ENCODE results near the gene MAST4.

The MAST4 gene

DNA sequence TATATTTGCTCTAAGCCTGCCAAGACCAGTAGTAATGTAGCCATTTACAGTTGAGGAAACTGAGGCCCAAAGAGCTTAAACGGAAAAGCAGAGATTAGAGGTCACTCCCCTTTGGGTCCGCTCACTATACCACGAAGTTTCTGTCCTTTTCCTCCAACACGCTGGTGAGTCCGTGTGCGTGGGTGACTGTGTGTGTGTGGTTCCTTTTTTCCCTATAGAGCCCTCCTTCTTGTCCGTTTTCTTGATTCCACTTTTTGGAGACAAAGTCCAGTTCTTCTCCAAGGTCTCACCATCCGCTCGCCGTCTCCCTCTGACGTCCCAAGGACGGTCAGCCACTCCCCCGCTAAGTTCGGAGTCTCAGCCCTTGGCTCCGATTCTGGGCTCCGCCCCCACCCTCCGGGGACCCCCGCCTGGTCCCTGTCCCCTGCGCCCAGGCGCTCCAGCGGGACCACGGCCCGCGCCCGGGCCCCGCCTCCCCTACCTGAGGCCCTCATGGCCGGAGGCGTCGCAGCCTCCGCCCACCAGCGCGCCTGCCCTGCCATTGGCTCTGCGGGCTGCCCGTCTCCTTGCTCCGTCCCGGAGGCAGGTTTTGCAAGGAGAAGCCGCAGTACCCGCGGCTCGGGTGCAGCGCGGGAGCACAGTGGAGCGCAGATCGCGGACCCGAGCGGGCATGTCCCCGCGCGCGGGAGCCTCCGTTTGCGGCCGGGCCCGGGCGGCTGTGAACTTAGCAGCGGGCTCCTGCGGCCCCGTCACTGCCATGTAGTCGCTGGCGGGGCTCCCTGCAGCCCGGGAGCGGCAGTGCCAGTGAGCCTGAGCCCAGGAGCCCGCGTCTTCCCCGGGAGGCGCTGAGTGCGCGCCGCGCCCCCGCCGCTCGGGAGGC, at the start of gene MAST4:
Gene MAST4, plus strand, starts transcription at position 638 of the 880 bp plus-strand sequence. CDS start 263 bp downstream, outside the sequence.
- DNase-seq (ENCODE audit: low spot score), result peak; percentile 96

DNA sequence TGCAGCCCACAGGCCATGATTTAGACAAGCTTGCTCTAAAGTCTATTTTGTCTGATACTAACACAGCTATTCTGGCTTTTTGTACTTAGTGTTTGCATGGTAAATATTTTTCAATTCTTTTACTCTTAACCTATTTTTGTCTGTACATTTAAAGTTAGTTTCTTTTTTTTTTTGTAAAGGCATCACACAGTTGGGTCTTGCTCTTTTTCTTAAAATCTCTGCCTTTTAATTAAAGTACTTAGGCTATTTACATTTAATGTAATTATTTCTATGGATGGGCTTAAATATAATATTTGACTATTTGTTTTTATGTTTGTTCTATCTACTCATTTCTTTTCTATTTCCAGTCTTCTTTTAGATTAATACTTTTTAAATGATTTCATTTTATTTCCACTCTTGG, 49.7 kb upstream of the MAST4 start:
- no peak for DNase-seq (ENCODE audit: low spot score)

DNA sequence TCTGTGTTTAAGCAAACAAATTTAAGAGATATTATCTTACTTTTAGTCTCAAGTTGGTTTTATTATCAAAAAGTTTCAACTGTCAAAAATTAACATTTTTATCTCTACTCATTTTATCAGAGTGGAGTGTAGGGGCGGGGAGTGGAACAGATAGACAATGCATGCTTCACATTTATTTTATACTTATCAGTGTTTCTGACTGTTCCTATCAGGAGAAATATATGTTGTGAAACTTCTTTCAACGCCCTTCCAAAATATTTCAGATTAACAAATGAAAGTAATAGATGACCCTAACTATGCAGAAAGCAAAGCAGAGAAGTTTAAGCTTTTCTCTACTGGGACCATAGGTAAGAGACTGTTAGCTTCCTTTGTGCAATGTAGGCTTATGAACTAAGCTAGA, 44.9 kb upstream of the MAST4 start:
- DNase-seq (ENCODE audit: low spot score), result no peak

- DNase-seq (ENCODE audit: low spot score), result no peak
Observed at GRCh38 chr5:66551945-66552344, 44.2 kb upstream of the MAST4 start.

DNA sequence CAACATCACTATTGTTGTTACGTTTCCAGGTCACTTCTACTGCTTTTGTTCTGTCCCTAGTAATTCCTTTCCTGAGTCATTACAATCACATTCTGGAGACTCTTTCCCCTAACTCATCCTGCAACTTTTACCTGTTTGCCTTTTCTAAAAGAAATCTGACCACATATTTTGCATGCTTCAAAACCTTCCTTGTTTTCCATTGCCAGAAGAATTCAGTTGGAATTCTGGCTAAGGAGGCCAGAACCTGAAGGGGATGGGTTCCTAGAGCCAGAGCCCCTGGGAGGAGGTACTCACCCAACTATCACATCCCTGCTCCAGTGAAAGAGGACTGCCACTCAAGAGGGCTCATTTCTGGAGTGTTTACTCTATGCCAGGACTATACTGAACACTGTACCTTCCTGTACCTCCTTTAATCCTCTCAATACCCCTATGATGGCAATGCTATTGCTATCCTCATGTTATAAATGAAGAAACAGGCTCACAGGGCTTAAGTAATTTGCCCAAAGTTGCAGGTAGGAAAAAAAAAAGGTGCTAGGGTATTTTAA, 42.8 kb upstream of the MAST4 start:
- DNase-seq (ENCODE audit: low spot score), result no peak

GRCh38 chr5:66553916-66554575, 42.1 kb upstream of the MAST4 start:
- DNase-seq (ENCODE audit: low spot score), result no peak

DNA sequence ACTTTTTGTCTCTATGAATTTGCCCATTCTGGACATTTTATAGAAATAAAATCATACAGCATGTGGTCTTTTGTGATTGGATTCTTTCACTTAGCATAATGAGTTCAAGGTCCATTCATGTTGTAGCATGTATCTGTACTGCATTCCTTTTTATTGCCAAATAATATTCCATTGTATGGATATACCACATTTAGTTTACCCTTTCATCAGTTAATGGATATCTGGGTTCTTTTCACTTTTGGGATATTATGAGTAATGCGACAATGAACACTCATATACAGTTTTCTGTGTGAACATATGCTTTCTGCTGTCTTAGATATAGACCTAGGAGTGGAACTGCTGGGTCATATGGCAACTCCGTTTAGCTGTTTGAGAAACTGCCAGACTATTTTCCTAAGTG, 41.3 kb upstream of the MAST4 start:
- no peak for DNase-seq (ENCODE audit: low spot score)

GRCh38 chr5:66558560-66558959, 37.6 kb upstream of the MAST4 start:
- DNase-seq (ENCODE audit: low spot score), result no peak

DNA sequence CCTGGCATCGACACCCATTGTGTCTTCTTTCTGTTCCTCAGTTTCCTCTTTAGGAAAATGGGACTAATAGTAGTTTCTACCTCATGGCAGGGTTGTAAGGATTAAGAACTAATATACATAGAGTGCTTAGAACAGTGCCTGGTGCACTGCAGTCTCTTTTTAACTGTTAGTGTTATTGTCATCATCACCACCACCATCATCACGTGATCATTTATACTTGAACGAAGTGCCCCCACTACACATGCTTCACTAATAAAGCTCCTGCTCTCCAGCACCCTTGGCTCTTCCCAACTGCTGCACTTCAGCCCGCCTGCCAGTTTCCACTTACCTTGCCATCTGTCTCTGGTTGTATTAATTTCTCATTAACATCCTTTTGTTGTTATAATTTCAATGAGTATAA, 35.8 kb upstream of the MAST4 start:
- DNase-seq (ENCODE audit: low spot score), result no peak

DNA sequence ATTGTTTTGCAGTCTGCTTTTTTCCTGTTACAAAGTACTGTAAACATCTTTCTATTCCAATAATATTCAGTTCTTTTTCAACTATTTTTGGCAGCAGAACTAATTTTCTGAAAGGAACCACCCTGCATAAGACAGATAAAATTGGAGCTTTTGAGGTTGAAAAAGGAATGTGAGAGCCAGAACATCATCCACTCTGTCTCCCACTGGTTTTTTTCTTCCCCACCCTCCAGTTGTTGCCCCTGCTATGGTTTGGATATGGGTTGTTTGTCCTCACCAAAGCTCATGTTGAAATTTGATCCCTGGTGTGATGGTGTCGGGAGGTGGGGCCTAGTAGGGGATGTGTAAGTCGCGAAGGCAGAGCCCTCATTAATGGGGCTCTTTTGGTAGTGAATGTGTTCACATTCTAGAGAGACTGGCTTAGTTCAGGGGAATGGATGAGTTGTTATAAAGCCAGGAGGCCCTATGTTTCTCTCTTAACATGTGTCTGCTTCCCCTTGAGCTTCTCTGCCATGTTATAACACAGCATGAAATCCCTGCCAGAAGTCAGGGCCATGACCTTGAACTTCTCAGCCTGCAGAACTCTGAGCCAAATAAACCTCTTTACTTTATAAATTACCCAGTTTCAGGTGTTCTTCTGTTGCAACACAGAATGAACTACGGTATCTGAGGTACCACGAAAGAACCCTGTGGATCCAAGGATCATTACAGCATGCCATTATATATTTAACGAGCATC, 34.8 kb upstream of the MAST4 start:
- DNase-seq (ENCODE audit: low spot score), result no peak

DNA sequence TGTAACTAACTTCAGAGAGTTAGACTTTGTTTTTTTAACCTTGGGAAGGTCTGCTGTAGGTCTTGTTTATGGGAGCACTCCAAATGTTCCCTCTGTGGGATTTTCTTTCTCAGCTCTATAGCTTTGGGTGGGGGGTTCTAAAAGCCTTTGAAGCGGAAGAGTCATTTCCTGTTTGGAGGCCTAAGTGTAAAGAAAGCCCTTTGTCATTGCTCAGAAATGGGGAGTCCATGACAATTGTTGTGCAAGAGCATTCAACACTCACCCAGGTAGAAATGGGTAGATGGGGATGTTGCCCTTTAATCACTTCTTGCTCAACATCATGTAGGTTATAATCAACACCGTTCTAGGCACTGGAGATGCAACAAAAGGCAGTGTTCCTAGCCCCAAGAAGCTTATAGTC, 30.3 kb upstream of the MAST4 start:
- DNase-seq (ENCODE audit: low spot score), result no peak

GRCh38 chr5:66567474-66567873, 28.7 kb upstream of the MAST4 start:
- DNase-seq (ENCODE audit: low spot score), result no peak

- no peak for DNase-seq (ENCODE audit: low spot score)
Observed at GRCh38 chr5:66570201-66570600, 26.0 kb upstream of the MAST4 start.

DNA sequence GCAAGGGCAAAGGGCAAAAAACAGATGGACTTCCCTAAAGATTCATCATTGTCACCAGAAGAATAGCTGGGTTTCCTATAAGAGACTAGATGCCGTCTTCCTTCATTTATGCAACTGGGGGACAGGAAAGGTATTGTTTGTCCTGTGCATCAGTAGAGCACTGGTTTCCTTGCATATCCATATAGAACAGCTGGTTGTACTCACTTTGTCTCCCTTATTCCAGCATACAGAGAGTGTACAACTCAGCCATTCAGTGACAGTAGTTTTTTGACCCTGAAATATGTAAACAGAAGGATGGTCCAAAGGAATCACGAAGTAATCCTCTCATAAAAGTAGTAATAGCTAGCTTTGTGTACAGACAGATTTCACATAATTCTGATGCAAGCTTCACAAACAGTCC, 22.5 kb upstream of the MAST4 start:
- DNase-seq (ENCODE audit: low spot score), result no peak

GRCh38 chr5:66582499-66583165, 13.6 kb upstream of the MAST4 start:
- DNase-seq (ENCODE audit: low spot score), result no peak

DNA sequence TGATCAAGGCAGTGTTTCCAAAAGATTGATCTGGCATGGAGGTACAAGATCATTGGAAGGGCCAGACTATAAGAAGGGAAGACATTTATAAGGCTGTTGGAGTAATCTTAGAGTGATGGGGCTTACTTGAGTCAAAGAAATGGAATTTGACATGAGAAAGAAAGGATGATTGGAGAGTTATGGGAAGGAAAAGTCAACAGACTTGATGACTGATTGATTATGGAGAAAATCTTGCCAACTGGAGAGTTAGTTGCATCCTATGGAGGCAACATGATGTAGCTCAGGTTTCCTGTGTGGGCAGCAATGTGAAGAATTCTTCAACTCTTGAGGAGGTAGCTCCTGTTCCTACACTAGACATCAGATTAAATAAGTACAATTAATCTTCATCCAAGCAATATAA, 10.9 kb upstream of the MAST4 start:
- no peak for DNase-seq (ENCODE audit: low spot score)

DNA sequence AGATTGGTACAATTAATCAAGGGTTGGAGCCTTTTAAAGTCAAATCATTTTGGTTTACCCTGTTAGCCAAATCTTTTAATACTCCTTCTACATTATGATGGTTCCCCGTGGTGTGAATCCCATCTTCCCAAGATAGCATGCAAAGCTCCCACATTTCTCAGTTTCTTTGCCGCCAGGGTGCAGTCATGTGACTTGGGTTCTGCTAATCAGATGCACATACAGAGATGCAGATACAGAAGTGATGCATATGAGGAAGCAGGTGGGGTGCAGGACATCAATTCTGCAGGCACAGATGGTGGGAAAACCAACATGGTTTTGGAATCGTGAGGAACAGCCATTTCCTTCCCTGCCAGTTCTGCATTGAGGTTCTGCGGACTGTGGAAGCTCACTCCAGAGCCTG, 8.4 kb upstream of the MAST4 start:
- no peak for DNase-seq (ENCODE audit: low spot score)

- peak; percentile 70 for DNase-seq (ENCODE audit: low spot score)
Observed at GRCh38 chr5:66596636-66597182, 516 bp downstream of the MAST4 start.

- DNase-seq (ENCODE audit: low spot score), result peak; percentile 72
Observed at GRCh38 chr5:66597183-66597757, 1.1 kb downstream of the MAST4 start.

- no peak for DNase-seq (ENCODE audit: low spot score)
Observed at GRCh38 chr5:66602621-66603020, 6.4 kb downstream of the MAST4 start.

GRCh38 chr5:66603164-66603563, 7.0 kb downstream of the MAST4 start:
- DNase-seq (ENCODE audit: low spot score), result no peak

All from ecto neural progenitor cell (in vitro differentiated cells).